Measurements from ENCODE around the gene ELAVL3.
A peak's percentile ranks its signal among the peaks of the same experiment; 100 is the strongest.

ELAVL3 gene

DNA sequence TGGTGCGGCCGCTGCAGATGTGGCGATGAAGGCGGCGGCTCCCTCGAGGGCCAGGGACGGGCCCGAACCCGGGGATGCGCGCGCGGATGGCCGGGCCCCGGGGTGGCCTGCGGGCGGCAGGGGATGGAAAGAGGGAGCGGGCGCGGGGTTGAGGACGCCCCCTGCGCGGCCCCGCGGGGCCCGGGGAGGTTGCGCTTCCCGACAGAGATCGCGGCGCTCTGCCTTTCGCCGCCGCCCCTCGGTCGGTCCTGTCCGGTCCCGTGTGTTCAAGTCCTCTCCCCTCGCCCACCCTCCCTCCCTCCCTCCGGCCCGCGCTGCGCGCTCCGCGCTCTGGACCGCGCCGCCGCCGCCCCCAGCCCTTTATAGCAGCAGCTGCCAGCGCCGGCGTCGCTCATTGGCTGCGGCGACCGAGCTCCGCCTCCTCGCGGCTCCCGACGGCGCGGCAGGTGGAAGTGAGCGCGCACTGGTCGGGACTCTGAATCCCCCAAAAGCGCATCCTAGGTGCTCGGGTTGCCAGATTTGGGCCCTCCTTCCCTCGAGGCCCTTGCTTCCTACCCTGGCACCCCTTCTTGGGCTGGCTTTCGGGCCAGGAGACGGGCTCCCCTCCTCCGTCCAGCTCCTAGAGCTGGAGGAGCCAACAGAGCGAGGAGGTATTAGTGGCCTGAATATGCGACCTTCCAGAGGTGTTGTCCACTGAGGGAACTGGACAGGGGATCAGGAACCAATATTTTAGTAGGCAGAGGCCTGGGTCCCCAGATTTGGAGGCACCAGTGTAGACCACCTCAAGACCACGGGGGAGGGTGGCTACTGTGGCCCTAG, at the start of gene ELAVL3:
Gene ELAVL3 (minus strand): TSS at position 332 of the 819 bp plus-strand sequence. CDS start 438 bp downstream, outside the sequence.
- no peak for DNase-seq

- DNase-seq: peak in 1 of 4 experiments; percentile 9
These were observed 49.6 kb upstream of the ELAVL3 start for GRCh38 chr19:11530432-11530831.

DNA sequence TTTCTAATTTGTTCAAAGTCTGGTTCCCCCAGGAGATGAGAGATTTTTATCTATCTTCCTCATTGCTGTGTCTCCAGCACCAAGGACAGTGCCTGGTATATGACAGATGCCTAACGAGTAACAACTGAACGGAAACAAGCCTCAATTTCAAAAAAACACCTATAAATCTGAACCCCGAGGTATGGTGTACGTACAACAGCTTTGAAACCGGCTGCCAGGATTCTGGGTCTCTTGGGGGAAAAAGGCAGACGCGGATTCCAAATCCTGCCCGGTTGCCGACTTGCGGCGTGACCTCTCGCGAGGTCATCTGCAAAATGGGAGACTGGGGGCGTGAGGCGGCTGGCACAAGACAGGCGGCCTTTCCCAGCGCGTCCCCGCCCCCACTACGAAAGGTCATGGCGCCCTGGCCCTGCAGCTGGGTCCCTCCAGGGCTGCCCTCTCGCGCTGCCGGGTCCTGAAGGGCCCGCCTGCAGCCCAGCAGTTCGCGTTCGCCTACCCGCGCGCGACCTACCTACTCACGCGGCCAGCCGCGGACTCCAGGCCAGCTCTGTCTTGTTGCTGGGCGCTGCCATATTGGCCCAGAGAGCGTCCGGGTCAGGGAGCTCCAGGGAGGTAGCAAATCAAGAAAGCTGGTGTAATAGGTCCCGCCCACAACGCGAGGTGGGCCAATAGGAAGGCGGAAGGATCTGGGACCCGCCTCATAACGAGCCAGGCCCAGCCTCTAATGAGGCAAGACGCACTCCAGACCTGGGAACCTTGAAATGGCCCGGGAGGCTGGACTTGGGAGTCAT, 47.9 kb upstream of the ELAVL3 start, which contains the start of gene ECSIT:
Gene ECSIT (minus strand): TSS at position 584 of the 791 bp plus-strand sequence. CDS start 9,964 bp downstream, outside the sequence.
- peak; percentile 69 to 85 (median 80) for DNase-seq

- no peak for DNase-seq
These were observed 38.3 kb upstream of the ELAVL3 start for GRCh38 chr19:11519138-11519537.

GRCh38 chr19:11513946-11514345, 33.1 kb upstream of the ELAVL3 start:
- DNase-seq: no peak

- no peak for DNase-seq
These were observed 29.6 kb upstream of the ELAVL3 start for GRCh38 chr19:11510444-11510843.

GRCh38 chr19:11507370-11508078, 26.7 kb upstream of the ELAVL3 start:
- no peak for DNase-seq

DNA sequence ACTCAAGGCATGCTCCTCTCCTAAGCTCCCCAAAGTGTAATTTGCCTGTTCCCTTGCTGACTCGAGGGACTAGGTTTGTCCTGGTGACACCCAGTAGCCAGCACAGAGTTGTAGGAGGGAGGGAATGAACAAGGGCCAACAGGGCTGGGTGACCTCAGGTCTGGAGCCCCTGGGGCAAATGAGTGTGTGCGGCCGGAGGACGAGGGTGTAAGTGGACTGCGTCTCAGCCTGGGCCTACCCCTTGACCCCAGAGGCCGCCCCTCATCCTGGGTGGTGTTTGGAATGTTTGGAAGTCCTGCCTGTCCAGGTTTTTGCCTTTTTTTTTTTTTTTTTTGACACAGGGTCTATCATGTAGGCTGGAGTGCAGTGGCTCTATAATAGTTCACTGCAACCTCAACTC, 26.1 kb upstream of the ELAVL3 start:
- no peak for DNase-seq

DNA sequence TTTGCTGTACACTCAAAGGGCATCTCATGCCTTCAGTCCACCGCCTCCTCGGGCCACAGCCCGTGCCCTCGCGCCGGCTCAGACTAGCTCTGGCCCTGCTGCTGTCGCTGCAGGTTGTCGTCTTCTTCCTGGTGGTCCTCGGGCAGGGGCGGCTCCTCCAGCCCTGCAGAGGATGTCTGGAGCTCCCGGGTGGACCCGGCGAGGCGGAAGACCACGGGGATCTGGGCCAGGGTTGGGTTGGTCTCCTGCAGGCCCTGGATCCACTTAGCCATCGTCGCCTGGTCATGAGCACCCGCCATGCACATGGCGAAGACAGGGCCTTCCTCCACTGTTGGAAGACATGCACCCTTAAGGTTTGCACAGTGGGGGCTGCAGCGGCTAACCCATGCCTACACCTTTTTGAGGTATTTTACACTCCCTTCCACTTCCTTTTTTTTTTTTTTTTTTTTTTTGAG, 25.3 kb upstream of the ELAVL3 start:
- DNase-seq: no peak

GRCh38 chr19:11505504-11506100, 24.8 kb upstream of the ELAVL3 start, which contains the start of gene ZNF653:
Gene ZNF653, minus strand, starts transcription at chr19:11505839. Its CDS starts 53 bp downstream, at chr19:11505786.
- DNase-seq: peak; percentile 83 to 91 (median 88)

DNA sequence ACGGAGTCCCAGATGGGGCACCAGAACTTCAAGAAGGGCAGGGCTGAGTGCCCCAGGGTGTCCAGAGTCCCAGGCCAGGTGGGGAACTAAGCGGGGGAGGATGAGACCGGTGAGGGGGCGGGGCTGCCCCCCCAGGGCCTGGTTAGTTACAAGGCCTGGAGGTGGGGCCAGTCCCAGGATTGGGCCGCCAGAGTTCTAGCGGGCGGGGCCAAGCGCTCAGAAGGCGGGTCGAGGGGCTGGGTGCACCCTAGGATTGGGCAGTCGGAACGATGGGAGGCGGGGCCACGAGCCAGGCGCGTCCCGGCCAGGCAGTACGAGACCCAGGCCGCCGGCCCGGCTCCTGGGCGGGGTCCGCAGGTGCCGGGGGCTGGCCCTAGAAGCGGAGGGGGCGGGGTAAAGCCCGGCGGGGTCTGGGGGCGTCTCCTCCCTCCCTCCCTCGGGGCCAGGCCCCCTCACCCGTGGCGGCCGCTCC, 24.2 kb upstream of the ELAVL3 start:
- peak; percentile 76 to 96 (median 86) for DNase-seq

DNA sequence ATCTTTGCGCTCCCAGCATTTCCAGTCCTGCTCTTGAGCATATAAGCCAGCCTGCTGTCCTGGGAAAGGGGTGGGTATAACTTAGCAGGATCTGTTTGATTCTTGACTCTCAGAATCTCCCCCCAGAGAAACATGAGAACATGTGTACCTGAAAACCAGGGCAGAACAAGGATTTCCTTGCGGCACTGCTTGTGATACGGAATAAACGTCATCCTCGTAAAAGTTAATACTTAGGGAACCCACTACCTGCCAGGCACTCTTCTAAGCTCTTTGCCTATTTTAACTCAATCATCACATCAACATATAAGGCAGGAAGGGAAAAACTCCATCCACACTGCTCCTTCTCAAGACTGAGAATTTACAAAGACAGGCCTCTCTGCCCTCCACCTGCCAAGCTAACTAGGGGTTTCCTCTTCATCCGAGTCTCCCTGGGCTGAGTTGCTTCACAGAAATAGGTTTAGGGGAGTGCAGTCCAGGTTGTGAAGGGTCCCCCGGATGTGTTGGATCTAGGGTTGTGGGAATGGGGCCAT, 23.7 kb upstream of the ELAVL3 start:
- DNase-seq: no peak

DNA sequence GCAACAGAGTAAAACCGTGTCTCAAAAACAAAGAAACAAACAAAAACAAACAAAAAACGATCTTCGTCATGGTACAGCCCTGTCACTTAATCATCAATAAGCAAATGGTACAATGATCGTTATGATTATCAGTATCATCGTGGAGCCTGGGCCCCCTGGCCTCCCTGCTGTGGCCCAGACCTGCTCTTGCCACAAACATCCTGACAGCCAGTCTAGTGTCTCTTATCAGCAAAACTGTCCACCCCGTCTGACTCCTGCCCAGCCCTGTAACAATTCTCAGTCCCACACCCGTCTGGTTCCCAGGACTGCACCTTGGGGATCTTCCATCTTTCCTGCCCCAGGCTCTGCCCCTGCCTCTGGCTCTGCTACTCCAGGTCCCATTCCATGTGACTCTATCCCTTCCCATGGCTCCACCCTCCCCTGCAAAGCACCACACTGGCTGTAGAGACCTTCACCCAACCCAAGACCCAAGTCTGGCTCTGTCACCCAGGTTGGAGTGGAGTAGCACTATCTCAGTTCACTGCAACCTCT, 19.1 kb upstream of the ELAVL3 start:
- no peak for DNase-seq

- no peak for DNase-seq
These were observed 18.4 kb upstream of the ELAVL3 start for GRCh38 chr19:11499220-11499726.

DNA sequence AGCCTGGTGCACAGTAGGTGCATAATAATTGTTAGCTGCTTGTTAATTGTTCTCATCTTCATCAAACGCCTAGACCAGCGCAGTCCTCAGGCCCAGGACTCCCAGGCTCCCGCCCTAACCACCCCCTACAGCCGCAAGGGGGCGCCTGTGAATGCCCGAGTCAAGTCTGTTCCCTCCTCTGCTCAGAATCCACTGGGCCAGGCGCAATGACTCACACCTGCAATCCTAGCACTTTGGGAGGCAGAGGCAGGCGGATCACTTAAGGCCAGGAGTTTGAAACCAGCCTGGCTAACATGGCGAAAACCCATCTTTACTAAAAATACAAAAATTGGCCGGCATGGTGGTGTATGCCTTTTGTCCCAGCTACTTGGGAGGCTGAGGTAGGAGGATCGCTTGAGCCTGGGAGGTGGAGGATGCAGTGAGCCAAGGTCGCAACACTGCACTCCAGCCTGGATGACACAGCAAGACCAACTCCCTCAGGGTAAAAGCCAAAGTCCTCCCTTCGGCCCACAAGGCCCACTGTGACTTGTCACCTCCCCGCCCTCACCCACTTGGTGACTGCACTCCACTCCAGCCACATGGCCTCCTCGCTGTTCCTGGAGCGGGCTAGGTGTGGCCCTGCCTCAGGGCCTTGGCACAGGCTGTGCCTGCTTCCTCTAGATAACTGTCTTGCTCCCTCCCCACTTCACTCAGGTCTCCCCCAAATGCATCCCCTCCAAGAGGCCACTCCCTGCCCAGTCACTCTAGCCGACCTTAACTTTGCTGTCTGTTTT, 15.7 kb upstream of the ELAVL3 start:
- peak; percentile 19 to 55 (median 34) for DNase-seq

- no peak for DNase-seq
These were observed 15.0 kb upstream of the ELAVL3 start for GRCh38 chr19:11495885-11496284.

- no peak for DNase-seq
These were observed 14.6 kb upstream of the ELAVL3 start for GRCh38 chr19:11495481-11495880.

GRCh38 chr19:11494634-11495285, 13.9 kb upstream of the ELAVL3 start:
- DNase-seq: no peak

DNA sequence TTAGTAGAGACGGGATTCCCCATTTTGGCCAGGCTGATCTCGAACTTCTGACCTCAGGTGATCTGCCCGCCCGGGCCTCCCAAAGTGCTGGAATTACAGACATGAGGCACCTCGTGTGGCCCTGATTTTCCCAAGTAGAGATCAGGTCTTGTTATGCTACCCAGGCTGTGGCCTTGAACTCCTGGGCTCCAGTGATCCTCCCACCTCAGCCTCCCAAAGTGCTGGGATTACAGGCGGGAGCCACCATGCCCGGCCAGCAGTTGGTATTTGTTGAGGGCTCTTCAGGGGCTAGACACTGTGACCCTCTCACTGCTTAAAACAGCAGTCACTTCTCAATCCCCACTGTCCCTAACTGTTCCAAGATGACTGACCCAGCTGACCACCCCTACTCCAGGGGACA, 8.5 kb upstream of the ELAVL3 start:
- no peak for DNase-seq

All from activated naive CD4-positive, alpha-beta T cell (primary cell).